Measurements from ENCODE around the gene CSGALNACT2. TPM values are rescaled to one million over a fixed set of nuclear protein-coding genes. Genes with fewer than 3 reads are reported as not detected.

Gene CSGALNACT2
- total RNA-seq, 1 experiment from 2014 or later, result 22.3 TPM

DNA sequence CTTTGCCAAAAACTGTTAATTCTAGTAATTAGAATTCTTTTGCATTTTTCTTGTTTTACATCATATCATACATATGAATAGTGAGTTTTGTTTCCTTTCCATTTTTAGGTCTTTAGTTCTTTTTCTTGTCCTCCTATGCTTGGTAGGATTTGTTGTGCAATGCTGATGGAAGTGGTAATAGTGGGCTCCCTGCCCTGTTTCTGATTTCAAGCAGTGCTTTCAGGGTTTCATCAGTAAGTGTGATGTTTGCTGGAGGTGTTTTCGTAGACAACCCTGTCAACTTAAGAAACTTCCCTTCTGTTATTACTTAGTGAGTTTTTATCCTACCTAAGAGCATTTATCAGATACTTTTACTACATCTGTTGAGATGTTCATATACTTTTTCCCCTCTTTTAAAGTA, 50.5 kb downstream of the CSGALNACT2 start:
- H3K27me3 ChIP-seq (ENCODE audit: control insufficient read depth, insufficient read depth, low read length), result no peaks in the 10 kb centered on the region
- DNase-seq (ENCODE audit: low read depth, low spot score) (no peak), ATAC-seq (no peak)
- intact Hi-C loops (cut with micrococcal nuclease; ENCODE audit: unreplicated experiment), result no loop called here
- H3K9me3 ChIP-seq (ENCODE audit: control insufficient read depth, insufficient read depth, low read depth, low read length), result no peaks in the 10 kb centered on the region
- no peak overlapping the region for H3K4me3 ChIP-seq (ENCODE audit: low read depth in 2 of 2, low read length in 2 of 2)
- ChIA-PET POLR2A (no interaction called here), CTCF (no interaction called here)
- H3K4me1 ChIP-seq (ENCODE audit: control insufficient read depth, insufficient read depth, low read length), result no peaks in the 10 kb centered on the region
- no TSS peak for BruUV-seq (replicated peaks)
- in situ Hi-C loops (cut with HindIII; ENCODE audit: low pct_unique_long_range_greater_than_20kb, low sequenced_read_pairs), result no loop called here
- no peak overlapping the region for H3K27ac ChIP-seq (ENCODE audit: low read length)
- TF ChIP-seq POLR2AphosphoS5 (IDR thresholded peaks at IDR 0.05; ENCODE audit: low read depth, low read length) (no peak), TCF7L2 (IDR thresholded peaks at IDR 0.05; ENCODE audit: low read depth, low read length) (no peak), CTCF (IDR thresholded peaks at IDR 0.05) (no peak), SIN3A (IDR thresholded peaks at IDR 0.05; ENCODE audit: borderline replicate concordance, insufficient read depth, low read depth, low read length) (no peak), REST (IDR thresholded peaks at IDR 0.05; ENCODE audit: insufficient read depth in 1 of 2, low read depth in 2 of 2, low read length in 1 of 2) (no peak)
- H3K36me3 ChIP-seq (ENCODE audit: control insufficient read depth, insufficient read depth, low read length), result no peaks in the 10 kb centered on the region

DNA sequence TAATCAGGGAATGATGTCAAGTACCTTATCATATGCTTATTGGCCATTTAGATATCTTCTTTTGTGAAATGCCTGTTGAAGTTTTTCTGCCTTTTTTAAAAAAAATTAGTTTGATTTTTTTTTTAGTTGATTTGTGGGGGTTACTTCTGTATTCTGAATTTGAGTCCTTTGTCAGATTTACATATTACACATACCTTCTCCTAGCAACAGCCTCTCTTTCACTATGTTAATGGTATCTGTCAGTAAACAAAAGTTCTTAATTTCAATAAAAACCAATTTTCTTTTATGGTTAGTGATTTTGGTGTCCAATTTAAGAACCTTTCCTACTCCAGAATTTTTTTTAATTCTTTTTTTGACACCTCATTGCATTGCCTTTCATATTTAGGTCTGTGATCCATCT, 52.0 kb downstream of the CSGALNACT2 start:
- DNase-seq (ENCODE audit: low read depth, low spot score) (no peak), ATAC-seq (no peak)
- no TSS peak for BruUV-seq (replicated peaks)
- Histone ChIP-seq H3K27me3 (ENCODE audit: control insufficient read depth, insufficient read depth, low read length) (no peaks in the 10 kb centered on the region), H3K9me3 (ENCODE audit: control insufficient read depth, insufficient read depth, low read depth, low read length) (no peaks in the 10 kb centered on the region), H3K27ac (ENCODE audit: low read length) (no peak overlapping the region), H3K4me1 (ENCODE audit: control insufficient read depth, insufficient read depth, low read length) (no peaks in the 10 kb centered on the region), H3K36me3 (ENCODE audit: control insufficient read depth, insufficient read depth, low read length) (no peaks in the 10 kb centered on the region), H3K4me3 (ENCODE audit: low read depth in 2 of 2, low read length in 2 of 2) (no peak overlapping the region)
- ChIA-PET POLR2A (no interaction called here), CTCF (no interaction called here)
- intact Hi-C loops (cut with micrococcal nuclease; ENCODE audit: unreplicated experiment) (no loop called here), in situ Hi-C loops (cut with HindIII; ENCODE audit: low pct_unique_long_range_greater_than_20kb, low sequenced_read_pairs) (no loop called here)
- TF ChIP-seq TCF7L2 (IDR thresholded peaks at IDR 0.05; ENCODE audit: low read depth, low read length), result no peak
- TF ChIP-seq POLR2AphosphoS5 (IDR thresholded peaks at IDR 0.05; ENCODE audit: low read depth, low read length), result no peak
- no peak for TF ChIP-seq REST (IDR thresholded peaks at IDR 0.05; ENCODE audit: insufficient read depth in 1 of 2, low read depth in 2 of 2, low read length in 1 of 2)
- no peak for TF ChIP-seq CTCF (IDR thresholded peaks at IDR 0.05)
- no peak for TF ChIP-seq SIN3A (IDR thresholded peaks at IDR 0.05; ENCODE audit: borderline replicate concordance, insufficient read depth, low read depth, low read length)

Measured in Panc1 (cell line).